Measurements from ENCODE around the gene VASN.

VASN gene

DNA sequence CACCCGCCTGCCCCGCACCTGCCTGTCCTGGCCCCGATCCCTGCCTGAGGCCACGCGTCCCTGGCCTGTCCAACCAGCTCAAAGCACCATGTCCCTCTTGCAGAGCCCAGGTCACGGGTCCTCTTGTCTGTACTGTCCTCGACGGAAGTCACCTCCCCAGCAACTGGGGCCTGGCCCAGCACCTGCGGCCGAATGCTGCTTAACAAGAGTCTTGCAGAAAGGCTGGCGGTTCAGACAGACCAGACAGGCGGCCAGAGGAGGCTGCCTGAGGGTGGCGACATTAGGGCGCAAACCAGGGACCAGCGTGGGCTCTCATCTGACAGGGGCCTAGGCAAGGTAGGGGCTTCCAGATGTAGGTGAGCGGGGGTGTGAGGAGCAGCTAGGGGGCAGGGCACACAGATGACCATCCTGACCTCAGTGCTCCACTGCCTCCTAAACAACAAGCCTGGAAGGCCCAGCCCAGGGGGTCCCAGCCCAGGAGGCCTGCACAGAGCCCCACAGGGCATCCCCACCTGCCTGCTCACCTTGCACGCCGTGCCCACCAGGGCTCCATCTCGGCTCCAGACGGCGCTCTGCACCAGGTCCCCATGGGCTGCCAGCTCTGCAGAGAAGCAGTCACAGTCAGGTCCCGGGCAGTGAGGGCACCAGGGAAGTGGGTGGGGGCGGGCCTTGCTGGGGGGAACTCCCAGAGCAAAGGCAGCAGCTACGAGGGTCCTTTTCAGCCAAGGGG, 33.5 kb downstream of the VASN start:
- H3K36me3 ChIP-seq (replicated peaks; ENCODE audit: insufficient read depth, low read length), result peaks cover 14% of the 10 kb centered on the region
- no peaks in the 10 kb centered on the region for H3K4me1 ChIP-seq (ENCODE audit: low read length)
- H4K20me1 ChIP-seq (ENCODE audit: insufficient read depth, low read length), result peaks cover 5% of the 10 kb centered on the region; the same call in 1 of the 2 replicates
- no peak overlapping the region for H3K4me2 ChIP-seq (ENCODE audit: low read depth, low read length)
- H3K9me2 ChIP-seq (replicated peaks; ENCODE audit: insufficient read depth, low read length), result no peaks in the 10 kb centered on the region
- H3K9me3 ChIP-seq (replicated peaks; ENCODE audit: insufficient read depth, low read length), result no peaks in the 10 kb centered on the region
- TF ChIP-seq EZH2 (optimal IDR thresholded peaks at IDR 0.05; ENCODE audit: low read depth, low read length) (no peak), EZH2phosphoT487 (IDR thresholded peaks at IDR 0.05; ENCODE audit: low read length) (no peak)
- TF ChIP-seq, protein P1, sequence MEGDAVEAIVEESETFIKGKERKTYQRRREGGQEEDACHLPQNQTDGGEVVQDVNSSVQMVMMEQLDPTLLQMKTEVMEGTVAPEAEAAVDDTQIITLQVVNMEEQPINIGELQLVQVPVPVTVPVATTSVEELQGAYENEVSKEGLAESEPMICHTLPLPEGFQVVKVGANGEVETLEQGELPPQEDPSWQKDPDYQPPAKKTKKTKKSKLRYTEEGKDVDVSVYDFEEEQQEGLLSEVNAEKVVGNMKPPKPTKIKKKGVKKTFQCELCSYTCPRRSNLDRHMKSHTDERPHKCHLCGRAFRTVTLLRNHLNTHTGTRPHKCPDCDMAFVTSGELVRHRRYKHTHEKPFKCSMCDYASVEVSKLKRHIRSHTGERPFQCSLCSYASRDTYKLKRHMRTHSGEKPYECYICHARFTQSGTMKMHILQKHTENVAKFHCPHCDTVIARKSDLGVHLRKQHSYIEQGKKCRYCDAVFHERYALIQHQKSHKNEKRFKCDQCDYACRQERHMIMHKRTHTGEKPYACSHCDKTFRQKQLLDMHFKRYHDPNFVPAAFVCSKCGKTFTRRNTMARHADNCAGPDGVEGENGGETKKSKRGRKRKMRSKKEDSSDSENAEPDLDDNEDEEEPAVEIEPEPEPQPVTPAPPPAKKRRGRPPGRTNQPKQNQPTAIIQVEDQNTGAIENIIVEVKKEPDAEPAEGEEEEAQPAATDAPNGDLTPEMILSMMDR (IDR thresholded peaks at IDR 0.05; ENCODE audit: low read length), result no peak
- H2AFZ ChIP-seq (ENCODE audit: low read length), result no peak overlapping the region
- no peak for DNase-seq
- no peak overlapping the region for H3K27ac ChIP-seq (ENCODE audit: low read length)
- H3K4me3 ChIP-seq (ENCODE audit: low read length), result no peak overlapping the region
- no peaks in the 10 kb centered on the region for H3K27me3 ChIP-seq (replicated peaks; ENCODE audit: insufficient read depth, low read length)
- peaks cover 65% of the 10 kb centered on the region for H3K79me2 ChIP-seq (ENCODE audit: low read length)
- H3F3A ChIP-seq (ENCODE audit: insufficient read depth, low read length), result no peaks in the 10 kb centered on the region
- H3K9ac ChIP-seq (ENCODE audit: low read length), result no peak overlapping the region

DNA sequence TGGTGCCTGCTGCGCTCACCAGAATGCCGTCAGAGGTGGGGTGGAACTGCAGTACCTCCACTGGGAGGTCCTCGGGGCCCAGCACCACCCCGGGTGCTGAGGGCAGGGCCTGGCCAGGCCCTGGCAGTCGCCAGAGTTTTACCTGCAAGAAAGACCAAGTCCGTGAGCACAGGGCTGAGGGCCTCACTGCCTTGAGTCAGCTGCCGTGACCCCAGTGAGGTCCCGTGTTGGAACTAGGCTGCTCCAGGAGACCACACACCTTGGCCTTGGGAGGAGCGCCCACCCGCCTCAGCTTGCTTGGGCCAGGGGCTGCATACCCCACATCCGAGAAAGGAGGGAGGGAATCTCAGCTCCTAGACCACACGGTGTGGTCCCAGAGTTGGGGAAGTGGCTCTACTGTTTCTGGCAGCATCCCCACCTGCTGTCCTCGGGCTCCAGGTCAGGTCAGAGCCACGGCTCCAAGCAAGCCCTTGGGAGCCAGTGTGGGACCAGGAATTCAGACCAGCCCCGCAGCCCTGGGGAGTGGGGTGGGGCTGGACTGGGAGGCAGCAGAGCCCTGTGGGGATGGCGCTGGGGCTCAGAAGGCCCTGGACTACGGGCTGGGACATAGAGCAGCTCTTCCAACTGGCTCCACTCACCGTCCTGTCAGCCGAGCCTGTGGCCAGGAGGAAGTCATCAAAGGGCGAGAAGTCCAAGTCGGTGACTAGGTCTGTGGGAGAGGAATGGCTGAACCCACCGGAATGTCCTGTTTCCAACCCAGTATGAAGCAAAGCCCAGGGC, 36.1 kb downstream of the VASN start:
- no peak overlapping the region for H2AFZ ChIP-seq (ENCODE audit: low read length)
- H3K4me3 ChIP-seq (ENCODE audit: low read length), result no peak overlapping the region
- no peak overlapping the region for H3K9ac ChIP-seq (ENCODE audit: low read length)
- no peak overlapping the region for H3K4me2 ChIP-seq (ENCODE audit: low read depth, low read length)
- TF ChIP-seq, protein P1 (IDR thresholded peaks at IDR 0.05; ENCODE audit: low read length), result no peak
- TF ChIP-seq EZH2 (optimal IDR thresholded peaks at IDR 0.05; ENCODE audit: low read depth, low read length) (no peak), EZH2phosphoT487 (IDR thresholded peaks at IDR 0.05; ENCODE audit: low read length) (no peak)
- peaks cover 16% of the 10 kb centered on the region for H4K20me1 ChIP-seq (ENCODE audit: insufficient read depth, low read length)
- DNase-seq, result no peak
- no peaks in the 10 kb centered on the region for H3K4me1 ChIP-seq (ENCODE audit: low read length)
- H3K36me3 ChIP-seq (replicated peaks; ENCODE audit: insufficient read depth, low read length), result peaks cover 14% of the 10 kb centered on the region
- H3K27ac ChIP-seq (ENCODE audit: low read length), result no peak overlapping the region
- no peaks in the 10 kb centered on the region for H3K27me3 ChIP-seq (replicated peaks; ENCODE audit: insufficient read depth, low read length)
- peaks cover 79% of the 10 kb centered on the region for H3K79me2 ChIP-seq (ENCODE audit: low read length)
- no peaks in the 10 kb centered on the region for H3K9me3 ChIP-seq (replicated peaks; ENCODE audit: insufficient read depth, low read length)
- H3F3A ChIP-seq (ENCODE audit: insufficient read depth, low read length), result no peaks in the 10 kb centered on the region
- H3K9me2 ChIP-seq (replicated peaks; ENCODE audit: insufficient read depth, low read length), result no peaks in the 10 kb centered on the region

DNA sequence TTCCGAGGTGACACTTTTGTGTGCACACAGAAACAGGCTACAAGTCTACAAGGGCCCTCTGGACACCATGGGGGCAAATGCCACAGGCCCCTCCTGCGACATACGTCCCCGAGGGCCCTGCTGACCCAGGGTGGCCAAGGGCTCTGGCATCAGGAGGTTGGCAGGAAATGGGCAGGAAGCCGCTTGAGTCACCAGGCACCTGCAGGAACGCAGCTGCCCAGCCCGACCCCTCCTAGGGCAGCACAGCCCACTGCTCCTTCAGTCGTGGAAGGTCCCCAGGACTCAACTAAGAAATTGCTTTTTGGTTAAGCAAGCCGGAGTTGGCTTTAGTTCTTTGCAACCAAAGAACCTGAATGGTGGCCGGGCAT, 36.7 kb downstream of the VASN start:
- Histone ChIP-seq H3K4me1 (ENCODE audit: low read length) (no peaks in the 10 kb centered on the region), H3K9me2 (replicated peaks; ENCODE audit: insufficient read depth, low read length) (no peaks in the 10 kb centered on the region), H3K36me3 (replicated peaks; ENCODE audit: insufficient read depth, low read length) (peaks cover 14% of the 10 kb centered on the region), H2AFZ (ENCODE audit: low read length) (no peak overlapping the region), H3K79me2 (ENCODE audit: low read length) (peaks cover 79% of the 10 kb centered on the region), H3F3A (ENCODE audit: insufficient read depth, low read length) (no peaks in the 10 kb centered on the region), H3K4me2 (ENCODE audit: low read depth, low read length) (no peak overlapping the region), H3K9me3 (replicated peaks; ENCODE audit: insufficient read depth, low read length) (no peaks in the 10 kb centered on the region), H3K27me3 (replicated peaks; ENCODE audit: insufficient read depth, low read length) (no peaks in the 10 kb centered on the region), H3K27ac (ENCODE audit: low read length) (no peak overlapping the region), H3K4me3 (ENCODE audit: low read length) (no peak overlapping the region), H3K9ac (ENCODE audit: low read length) (no peak overlapping the region), H4K20me1 (ENCODE audit: insufficient read depth, low read length) (peaks cover 21% of the 10 kb centered on the region)
- DNase-seq, result no peak
- TF ChIP-seq, protein P1 (IDR thresholded peaks at IDR 0.05; ENCODE audit: low read length), result no peak
- TF ChIP-seq EZH2 (optimal IDR thresholded peaks at IDR 0.05; ENCODE audit: low read depth, low read length) (no peak), EZH2phosphoT487 (IDR thresholded peaks at IDR 0.05; ENCODE audit: low read length) (no peak)
